CD4-positive, alpha-beta T cell treated with Interleukin-10 for 1 hour (primary cell): ENCODE results near the gene POU4F3.

Source experiments
- DNase-seq: peaks from one replicate; pipeline ENCODE4 v3.0.0-alpha.2; 2020

The POU4F3 gene

GRCh38 chr5:146340260-146341081, 1.8 kb downstream of the POU4F3 start:
- DNase-seq: no peak

GRCh38 chr5:146341854-146342253, 3.2 kb downstream of the POU4F3 start:
- no peak for DNase-seq

GRCh38 chr5:146342519-146342881, 3.9 kb downstream of the POU4F3 start:
- DNase-seq: no peak

GRCh38 chr5:146342882-146343865, 4.5 kb downstream of the POU4F3 start:
- no peak for DNase-seq

- DNase-seq: no peak
Measured at GRCh38 chr5:146344155-146345118, 5.8 kb downstream of the POU4F3 start.

GRCh38 chr5:146345240-146345577, 6.6 kb downstream of the POU4F3 start:
- DNase-seq: no peak

- DNase-seq: no peak
Measured at GRCh38 chr5:146345578-146346366, 7.1 kb downstream of the POU4F3 start.

- DNase-seq: no peak
Measured at GRCh38 chr5:146357126-146357525, 18.5 kb downstream of the POU4F3 start.

- no peak for DNase-seq
Measured at GRCh38 chr5:146359836-146360235, 21.2 kb downstream of the POU4F3 start.

GRCh38 chr5:146363161-146363874, 24.7 kb downstream of the POU4F3 start:
- no peak for DNase-seq

GRCh38 chr5:146365618-146366017, 27.0 kb downstream of the POU4F3 start:
- DNase-seq: no peak

GRCh38 chr5:146366904-146367303, 28.3 kb downstream of the POU4F3 start:
- DNase-seq: no peak

- no peak for DNase-seq
Measured at GRCh38 chr5:146368137-146368536, 29.5 kb downstream of the POU4F3 start.

- no peak for DNase-seq
Measured at GRCh38 chr5:146369691-146370090, 31.1 kb downstream of the POU4F3 start.

GRCh38 chr5:146376821-146377220, 38.2 kb downstream of the POU4F3 start:
- no peak for DNase-seq

- DNase-seq: no peak
Measured at GRCh38 chr5:146378986-146379385, 40.3 kb downstream of the POU4F3 start.

GRCh38 chr5:146380714-146381113, 42.1 kb downstream of the POU4F3 start:
- DNase-seq: no peak

GRCh38 chr5:146388386-146388785, 49.7 kb downstream of the POU4F3 start:
- DNase-seq: no peak

- DNase-seq: no peak
Measured at GRCh38 chr5:146390469-146390868, 51.8 kb downstream of the POU4F3 start.
